Kidney glomerular epithelial cell (primary cell): Measurements from ENCODE around the gene COL23A1.

Experiments
- DNase-seq: peaks from one replicate; lab custom pipeline; 2025; lab: John Stamatoyannopoulos, UW

Gene COL23A1

DNA sequence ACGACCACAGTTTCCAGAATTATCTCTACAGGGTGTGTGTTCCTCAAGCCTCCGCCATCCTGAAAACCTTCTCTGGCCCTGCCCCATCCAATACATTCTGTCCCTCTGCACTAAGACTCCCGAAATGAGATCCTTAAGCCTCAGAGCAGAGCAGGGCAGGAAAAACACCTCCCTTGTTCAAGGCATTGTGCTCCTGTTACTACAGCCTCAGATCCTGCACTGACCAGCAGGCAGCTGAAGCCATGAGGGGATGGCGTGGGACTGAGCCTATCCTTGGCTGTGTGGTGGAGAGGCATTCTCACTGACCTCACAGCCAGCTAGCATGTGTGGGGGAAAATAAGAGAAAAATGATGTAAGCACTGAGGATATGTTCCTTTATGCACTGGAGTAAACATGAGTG is 250.9 kb downstream of the COL23A1 start:
- DNase-seq, result no peak

DNA sequence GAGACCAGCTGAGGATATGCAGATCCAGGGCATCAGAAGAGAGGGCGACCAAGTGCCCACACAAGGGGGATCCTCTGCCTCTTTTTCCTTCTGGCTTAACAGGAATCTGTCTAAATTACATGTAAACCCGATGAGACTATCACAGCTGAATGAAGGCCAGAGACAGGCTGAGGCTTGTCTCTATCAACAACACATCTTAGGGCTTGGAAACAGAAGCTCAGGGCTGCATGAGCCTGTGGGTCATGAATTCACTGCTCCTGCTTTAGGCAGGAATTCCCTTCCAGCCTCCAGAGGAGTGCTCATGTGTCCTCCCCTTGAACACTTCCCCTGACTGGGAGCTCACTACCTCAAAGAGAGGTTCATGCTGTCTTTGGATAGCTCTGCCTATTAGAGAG is 251.4 kb downstream of the COL23A1 start:
- DNase-seq, result no peak

DNA sequence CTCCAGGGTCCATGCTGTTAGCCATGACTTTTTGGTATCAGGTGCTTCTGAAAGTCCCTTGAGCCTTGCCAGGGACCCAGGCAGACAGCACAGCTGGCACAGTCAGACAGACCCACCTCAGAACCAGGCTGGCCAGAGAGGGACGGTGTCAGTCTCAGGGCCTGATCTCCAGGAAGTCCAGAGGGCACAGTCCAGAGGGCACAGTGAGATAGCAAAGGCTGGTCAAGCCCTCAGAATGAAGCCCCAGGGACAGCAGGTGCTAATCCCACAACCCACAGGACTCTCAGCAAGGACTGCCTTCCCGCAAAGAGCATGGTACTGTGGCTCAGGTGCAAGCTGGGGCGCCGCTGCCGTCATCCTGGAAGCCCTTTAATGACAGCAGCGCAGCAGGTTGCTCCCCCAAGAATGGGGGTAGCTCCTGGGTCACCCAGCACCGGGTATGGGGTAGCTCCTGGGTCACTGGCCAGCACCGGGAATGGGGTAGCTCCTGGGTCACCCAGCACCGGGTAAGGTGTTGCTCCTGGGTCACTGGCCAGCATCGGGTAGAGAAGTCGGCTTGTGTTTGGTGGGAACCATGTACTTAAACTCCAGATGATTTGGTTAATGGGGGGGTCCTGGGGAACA is 252.0 kb downstream of the COL23A1 start:
- DNase-seq, result no peak

DNA sequence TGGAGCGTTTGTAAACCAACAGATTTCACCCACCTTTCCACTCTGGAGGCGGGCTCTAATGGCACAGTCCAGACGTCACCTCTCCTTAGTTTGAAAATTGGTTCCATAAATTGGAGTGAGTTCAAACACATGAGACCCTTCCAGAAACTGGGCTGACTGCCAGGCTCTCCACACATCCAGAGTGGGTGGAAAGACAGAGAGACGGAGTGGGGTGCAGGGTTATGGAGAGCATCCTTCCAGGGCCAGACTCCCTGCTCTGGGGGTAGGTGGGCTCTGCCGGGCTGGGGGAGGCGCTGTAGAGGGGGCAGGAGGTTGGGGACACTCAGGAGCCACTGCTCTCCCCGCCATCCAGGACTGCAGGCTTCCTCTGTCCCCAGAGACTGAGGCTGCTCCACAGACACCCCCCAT is 252.9 kb downstream of the COL23A1 start:
- no peak for DNase-seq

DNA sequence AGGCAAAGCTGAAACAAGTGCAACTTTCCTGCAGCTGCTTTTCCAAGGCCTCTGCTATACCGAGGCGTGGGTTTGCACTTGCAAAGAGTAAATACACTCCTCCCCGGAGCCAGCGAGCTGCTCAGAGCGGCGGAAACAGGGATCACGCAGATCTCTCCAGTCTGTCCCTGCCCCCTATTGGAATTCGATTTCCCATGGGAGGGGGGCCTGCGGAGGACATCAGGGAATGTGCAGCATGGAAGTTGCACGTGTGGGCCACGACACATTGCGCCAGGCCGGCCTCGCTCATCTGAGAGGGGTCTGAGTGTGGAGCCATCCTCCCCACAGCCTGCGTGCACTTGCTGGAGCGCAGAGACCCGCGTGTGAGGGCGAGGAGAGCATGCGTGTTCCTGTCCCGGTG is 253.3 kb downstream of the COL23A1 start:
- no peak for DNase-seq

DNA sequence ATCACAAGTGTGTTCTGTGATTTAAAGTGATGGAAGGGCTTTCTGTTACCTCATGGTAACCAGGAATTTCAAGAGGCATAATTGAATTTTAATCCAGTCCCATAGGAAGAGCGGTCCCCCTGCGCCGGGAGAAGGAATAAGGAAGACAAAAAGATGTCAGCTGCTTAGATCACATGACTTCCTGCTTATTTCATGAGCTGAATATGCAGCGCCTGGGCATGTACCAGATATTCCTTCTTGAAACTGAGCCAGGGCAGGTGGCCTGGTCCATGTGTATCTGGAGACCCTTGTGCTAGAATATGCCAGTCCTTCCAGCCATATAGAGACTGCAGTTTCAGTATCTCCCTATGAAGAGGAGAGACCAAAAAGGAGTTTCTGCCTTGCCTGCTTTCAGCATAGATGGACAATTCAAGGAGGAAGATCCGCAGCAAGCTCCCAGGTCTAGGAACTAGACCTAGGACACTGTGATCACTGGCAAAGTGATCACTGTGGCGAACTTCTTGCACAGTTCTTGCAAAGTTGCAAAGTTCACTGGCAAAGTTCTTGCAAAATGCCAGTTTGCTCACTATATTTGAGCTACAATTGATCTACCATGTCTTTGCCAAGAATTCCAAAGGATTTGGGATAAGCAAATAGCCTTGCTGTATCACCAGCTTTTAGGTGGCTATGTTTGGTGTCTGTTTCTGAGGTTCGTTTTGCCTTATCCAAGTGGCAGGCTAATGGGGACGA is 254.7 kb downstream of the COL23A1 start:
- DNase-seq, result no peak

DNA sequence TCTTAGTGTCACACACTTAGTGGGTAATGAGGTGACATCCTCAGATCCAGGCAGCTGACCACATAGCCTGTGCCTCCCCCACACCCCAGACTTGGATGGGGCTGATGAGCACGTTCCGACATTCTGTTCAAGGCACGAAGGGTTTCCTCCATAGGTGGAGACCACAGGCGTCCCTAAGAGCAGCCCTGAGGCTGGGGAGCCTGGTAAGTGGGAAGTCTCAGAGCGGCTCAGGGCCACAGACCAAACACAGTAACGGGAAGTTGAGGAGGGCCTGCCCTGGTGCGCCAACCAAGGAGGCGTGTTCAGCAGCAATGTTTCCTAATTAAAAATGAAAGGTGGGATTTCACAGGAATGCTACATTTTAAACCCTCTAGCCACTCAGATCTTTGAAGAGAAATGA is 255.3 kb downstream of the COL23A1 start:
- no peak for DNase-seq

DNA sequence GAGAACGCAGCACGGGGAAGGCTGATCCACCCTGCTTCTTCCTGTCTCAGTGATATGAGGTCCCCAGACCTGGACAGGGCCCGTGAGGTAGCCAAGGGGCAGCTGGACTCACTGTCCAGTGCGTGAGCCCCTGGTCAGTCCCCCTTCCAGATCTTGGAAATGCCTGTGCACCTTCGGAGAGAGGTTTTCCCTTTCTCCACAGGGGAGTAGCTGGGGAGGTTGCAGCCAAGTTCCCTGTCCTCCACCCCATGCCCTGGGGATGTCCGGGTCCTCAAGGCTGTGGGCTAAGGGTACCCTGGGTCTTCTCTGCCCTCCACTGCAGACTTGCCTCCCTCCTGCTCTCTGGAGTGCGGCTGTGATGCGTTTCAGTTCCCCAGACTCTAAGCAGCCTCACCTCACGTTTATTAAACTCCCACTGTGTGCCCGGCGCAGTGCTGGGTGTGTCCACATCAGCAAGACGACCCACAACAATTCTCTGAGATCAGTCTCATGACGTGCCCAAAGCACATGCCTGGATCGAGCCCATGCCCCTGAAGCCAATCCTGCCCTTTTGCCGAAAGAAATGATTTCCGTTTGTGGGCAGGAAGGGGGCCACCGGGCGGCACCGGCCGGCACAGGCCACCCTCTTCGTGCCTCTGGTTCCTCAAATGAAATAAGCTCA is 256.2 kb downstream of the COL23A1 start:
- DNase-seq, result no peak

DNA sequence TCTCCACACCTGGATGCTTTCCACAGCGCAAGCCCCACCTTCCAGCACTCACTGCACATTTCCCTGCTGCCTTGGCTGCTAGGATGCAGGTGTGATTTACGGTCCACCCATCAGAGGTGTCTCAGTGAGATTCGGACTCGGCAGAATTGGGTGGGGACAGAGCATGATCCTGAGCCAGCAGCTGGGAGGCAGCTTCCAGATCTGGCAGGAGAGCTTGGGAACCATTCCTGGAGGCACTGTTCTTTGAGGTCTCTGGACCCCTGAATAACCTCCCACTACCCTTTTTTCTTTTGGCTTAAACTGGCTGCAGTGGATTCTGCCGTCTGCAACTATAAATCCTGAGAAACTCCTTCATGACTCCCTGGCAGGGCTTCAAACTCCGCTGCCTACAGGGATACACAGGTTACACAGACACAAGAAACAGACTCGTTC is 258.0 kb downstream of the COL23A1 start:
- DNase-seq, result no peak

DNA sequence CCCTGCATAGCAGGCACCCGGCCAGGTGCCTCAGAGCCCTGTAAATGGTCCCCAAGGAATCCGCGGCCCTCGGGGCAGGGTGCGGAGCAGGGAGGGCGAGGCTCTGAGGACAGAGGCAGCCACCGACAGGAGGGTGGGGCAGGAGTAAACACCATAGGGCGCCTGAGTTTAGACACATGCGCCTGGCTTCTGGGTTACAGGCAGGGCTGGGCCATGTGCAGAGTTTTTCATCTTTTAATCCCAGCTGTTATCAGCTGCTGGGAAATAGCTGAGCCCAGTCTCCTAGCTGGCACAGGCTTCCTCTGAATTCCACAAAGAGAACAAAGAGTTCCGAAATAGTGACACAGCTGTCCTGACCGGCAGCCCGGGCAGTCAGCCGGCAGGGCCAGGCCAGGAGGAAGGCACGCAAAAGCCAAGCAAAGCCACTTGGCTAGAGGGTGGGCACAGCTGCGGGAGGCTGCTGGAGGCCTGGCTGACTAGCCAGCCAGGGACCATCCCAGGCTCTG is 258.6 kb downstream of the COL23A1 start:
- no peak for DNase-seq

DNA sequence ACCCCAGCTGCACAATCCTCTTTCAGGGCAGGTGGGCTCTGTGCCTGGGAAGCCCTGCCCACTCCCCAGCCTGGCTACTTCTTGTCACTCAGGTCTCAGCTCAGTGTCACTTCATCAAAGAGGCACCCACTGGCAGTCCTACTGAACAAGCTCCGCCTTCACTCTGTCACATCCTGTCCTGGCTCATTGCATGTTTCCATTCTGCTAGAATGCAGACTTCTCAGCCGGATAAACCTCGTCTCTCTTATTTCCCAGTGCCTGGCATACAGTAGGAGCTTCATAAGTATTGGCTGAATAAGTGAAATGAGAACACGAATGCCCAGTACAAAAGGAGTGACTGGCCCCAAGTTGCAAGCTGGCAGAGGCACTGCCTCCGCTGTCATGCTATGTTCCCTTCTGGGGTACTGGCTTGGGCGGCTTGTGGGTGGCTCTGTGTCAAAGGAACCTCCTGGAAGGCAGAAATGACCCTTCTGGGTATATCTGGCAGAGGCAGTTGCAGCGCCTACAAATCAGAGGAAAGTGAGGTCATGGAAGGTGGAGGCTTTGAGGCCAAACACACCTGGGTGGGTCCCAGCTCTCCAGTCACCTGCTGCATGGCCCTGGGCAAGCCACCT is 259.3 kb downstream of the COL23A1 start:
- DNase-seq, result no peak

DNA sequence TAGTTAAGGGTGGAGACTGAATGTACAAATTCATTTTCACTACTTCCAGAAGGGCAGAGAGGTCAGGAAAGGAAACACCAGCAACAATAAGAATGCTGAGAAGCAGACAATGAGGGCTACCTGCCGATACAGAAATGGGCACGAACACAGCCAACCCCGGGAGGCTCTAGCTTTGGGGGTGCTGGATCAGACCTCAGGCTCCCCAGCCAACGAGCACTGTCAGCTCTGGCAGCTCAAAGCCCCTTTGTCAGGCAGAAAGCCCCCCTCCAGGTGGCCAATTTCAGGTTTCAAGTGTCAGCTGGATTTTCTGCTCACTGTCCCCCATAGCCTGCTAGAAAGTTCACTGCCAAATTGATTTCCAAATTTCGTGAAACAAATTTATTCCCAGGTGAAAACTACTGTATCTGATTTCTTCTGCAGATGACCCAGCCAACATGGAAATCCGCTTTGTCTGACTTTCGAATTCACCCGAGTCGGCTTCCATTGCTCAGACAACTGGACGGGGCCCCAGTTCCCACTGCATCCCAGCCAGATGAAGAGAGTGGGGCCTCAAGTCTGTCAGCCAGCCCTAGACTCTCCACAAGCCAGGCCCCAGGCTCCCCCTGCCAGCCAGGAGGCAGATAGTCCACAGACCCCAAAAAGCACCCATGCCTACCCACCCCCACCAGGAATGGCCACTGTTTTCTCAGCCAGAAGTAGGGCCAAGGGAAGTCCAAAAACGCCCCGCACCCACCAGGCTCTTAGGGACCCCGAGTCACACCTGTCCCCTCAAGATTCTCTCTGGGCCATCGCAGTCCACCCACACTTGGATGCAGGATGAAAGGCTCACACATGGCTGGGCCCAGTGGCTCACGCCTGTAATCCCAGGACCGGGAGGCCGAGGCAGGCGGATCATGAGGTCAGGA is 261.1 kb downstream of the COL23A1 start:
- DNase-seq, result no peak

DNA sequence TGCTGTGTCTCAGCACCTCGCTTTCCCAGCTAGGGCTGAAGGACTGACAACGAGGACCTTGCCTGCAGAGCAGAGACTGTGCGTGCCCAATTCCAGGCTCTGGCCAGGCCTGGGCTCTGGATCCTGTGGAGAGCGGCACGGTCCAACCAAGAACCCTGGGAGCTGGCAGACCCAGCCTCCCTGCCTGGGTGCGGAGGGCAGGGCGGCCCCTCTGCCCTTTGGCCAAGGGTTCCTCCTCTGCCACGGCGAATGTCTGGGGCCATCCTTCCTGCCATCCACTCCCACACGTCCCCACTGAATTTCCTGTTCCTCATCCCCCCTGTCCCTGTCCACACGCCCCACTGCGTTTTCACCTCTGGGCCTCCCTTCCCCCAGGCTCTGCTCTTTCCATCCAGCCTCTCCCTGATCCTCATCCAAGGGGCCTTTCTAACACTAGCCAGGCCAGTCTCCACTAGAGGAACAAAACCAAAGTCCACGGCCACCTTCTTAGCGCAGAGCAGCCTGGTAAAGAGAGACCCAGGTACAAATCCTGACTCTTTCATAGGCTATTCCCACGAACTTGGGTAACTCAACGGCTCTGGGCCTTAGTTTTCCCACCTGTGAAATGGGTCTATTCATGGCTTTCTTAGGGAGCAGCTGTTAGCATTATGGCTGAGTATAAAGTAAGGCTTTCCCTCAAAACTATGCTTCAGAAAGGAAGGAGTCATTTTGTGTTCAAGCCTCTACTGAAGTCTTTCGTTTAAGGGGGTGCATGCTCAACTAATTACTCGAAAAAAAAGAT is 262.1 kb downstream of the COL23A1 start:
- no peak for DNase-seq

DNA sequence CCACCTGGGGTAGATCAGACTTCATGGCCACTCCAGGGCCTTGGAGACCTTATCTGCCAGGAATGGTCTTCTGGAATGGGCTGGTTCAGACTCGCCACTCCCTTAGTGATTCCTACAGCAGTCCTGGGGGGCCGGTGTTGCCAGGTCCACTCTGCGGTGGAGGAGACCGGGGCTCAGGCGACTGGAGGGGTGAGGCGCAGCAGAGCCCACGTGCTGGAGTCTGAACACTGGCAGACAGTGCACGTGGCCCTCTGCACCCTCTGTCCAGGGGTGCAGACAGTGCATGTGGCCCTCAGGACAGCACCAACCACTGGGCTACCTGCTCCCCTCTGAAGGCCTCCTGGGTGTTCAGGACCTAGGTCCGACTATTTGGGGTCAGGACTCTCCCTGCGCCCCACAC is 262.7 kb downstream of the COL23A1 start:
- no peak for DNase-seq

DNA sequence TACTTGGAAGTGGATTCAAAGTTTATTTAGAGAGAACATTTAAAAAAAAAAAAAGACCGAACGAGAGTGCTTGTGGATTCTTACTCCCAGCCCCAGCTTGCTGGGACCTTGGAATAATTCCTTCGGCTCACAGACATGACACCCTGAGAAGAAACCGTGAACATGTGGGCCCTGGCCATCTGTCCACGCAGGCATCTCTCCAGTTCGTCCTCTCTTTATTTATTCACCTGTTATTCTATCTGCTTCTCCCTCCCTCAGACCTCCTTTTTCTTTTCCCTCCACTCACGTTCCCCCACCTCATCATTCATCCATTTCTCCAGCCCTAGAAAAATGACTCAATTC is 263.8 kb downstream of the COL23A1 start:
- no peak for DNase-seq

DNA sequence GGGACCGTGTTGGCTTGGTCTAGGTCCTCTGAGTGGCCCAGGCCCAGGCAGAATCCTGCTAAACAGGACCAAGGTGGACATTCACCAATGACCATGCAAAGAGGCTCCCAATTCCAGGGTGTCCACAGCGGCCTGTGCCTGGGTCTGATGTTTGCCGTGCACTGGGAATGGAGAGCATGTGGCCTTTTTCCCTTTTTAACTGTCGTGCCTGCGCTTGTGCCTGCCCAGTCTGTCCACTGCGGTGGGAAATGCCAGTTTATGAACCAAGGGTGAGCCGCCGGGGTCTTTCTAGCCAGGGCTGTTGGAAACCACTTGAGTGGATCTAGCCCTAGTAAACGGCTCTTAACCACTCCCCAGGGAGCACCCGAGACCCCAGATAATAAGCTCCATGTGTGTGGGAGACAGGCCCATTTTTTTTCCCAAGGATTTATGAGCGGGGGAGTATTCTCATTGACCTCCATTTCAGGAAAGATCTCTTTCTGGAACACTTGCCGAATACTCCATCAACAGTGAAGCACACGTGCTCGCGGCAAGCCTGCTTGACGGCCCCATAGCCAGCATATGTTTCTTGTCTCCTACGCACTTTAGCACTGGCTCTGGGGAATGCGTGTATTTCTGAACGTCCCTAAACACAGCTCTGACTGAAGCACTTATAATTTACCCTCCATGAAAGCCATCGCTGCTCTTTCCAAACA is 264.4 kb downstream of the COL23A1 start:
- no peak for DNase-seq

DNA sequence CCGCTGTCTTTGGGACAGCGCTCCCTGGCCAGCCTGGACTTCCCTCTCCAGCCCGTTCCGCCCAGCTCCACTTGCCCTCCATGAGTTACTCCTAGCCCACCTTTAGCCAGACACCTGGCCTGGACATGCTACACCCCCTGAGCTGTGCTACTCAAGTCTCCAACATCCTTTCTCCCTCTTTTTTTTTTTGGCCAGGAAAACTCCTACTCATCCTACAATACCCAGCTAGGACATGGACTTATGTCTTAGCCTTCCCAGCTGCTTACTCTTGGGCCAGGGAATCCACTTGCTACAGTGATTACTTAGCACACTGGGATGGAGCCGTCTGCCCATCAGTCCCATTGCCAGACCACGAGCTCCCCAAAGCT is 264.9 kb downstream of the COL23A1 start:
- no peak for DNase-seq

DNA sequence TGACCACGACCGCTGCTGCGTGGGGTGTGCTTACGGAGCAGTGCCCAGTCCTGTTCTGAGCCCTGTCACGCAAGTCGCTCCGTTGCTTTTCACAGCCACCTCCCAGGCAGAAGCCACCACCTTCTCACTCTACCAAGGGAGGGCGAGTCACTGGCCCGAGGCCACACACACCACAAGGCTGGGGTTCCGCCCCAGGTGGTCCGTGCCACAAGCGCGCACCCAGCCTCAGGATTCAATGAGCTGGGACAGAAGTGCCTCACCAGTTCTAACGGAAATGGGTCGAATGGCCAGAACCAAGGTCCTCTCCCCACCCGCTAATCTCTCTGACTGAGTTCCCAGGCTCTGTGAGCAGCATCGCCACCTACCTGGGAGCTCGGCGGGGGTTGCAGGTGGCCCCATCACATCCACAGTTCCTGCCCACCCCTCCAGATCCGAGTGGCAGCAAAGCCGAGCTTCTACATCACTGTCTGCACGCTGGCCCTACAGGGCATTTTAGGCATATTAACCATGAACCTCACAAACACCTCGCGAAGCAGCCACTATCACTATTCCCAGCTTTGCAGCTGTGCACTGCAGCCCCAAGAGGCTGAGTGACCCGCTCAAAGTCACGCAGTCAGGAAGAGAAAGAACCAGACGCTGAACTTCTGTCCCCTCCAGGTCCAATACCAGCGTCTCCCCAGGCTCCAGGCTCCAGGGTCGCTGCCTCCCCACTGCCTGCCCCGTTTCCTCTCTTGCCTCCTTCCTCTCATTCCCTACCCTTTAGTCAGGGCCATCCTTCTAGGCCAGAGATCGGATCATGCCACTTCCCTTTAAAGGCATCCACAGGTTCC is 265.5 kb downstream of the COL23A1 start:
- DNase-seq, result no peak

DNA sequence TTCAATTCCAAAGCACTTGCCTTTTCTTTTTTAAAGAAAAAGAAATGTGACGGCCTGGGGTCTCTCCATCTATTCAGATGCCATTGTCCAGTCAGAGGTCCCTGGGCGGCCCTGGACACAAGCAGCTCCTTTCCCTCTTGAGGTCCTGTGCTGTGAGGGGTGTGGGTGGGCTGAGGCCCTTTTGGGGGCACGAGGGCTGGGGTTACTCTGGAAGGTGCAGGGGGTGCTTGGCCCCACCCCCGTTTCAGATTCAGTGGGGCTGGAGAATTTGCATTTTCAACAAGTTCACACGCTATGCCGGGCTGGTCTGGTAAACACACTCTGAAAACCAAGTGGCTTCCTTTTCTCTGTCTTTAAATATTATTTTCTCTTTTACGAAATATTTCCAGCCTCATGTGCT is 266.2 kb downstream of the COL23A1 start:
- DNase-seq, result no peak

DNA sequence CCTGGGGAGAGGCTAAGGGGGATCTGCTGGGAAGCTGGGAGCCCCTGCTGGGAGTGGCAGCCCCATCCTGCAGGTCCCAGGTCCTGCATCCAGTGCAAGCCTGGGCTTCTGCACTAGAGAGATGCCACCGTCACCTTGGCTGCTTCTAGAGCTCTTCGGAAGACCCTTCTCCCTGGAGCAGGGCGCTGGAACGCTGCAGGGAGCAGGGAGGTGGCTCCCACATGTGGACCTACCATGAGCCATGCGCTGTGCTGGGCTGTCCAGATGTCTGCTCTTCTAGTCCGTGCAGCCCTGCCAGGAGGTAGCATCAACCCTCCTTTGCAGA is 266.7 kb downstream of the COL23A1 start:
- DNase-seq, result no peak
